Stimulated activated CD4-positive, alpha-beta T cell treated with anti-CD3 and anti-CD28 coated beads, Interleukin-12 subunit alpha, Interleukin-12 subunit beta, amount 100 ng/mL, for 48 hours (primary cell): Measurements from ENCODE around the gene DAPK1.

Source experiments
- DNase-seq, 3 donors: peaks; one replicate each; pipeline ENCODE4 v3.0.0-alpha.2; 2020; ENCODE audit warnings: low read depth in 2 of 3, low spot score in 1 of 3

DAPK1 gene

DNA sequence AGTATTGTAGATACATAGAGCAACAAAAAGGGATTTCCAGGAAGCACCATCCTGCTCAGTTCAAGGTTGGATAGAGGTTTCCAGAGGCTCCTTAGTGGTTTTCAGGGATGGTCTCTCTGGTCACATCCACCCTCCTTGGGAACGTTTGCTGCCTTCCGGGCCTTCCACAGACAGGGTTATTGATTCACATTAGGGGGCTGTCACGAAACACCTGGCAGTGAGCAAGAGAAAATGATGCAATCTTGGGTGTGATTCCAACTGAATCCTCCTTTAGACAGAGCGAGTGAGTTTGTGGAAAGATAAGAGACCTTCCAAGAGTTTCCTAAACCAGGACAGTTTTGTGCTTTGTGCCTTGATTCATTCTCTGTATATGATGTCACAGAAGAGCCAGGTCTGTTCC is 184.4 kb downstream of the DAPK1 start:
- no peak for DNase-seq

DNA sequence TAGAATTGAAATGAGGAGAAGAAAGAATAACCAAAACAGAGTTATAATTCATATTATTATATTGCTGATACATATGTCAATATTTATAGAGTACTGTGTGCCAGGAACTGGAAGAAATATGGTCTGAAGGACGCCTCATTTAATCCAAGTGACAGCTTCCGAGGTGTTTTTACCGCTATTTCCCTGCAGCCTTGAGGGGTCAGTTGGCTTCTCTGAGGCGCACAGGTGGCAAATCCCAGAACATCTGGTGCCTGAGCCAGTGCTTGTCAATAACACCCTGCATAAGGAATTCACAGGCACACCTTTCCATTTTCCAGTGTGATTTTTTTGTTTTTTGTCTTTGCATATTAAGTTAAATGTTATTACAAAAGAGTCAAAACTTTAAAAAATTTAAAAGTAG is 185.0 kb downstream of the DAPK1 start:
- DNase-seq, result no peak

DNA sequence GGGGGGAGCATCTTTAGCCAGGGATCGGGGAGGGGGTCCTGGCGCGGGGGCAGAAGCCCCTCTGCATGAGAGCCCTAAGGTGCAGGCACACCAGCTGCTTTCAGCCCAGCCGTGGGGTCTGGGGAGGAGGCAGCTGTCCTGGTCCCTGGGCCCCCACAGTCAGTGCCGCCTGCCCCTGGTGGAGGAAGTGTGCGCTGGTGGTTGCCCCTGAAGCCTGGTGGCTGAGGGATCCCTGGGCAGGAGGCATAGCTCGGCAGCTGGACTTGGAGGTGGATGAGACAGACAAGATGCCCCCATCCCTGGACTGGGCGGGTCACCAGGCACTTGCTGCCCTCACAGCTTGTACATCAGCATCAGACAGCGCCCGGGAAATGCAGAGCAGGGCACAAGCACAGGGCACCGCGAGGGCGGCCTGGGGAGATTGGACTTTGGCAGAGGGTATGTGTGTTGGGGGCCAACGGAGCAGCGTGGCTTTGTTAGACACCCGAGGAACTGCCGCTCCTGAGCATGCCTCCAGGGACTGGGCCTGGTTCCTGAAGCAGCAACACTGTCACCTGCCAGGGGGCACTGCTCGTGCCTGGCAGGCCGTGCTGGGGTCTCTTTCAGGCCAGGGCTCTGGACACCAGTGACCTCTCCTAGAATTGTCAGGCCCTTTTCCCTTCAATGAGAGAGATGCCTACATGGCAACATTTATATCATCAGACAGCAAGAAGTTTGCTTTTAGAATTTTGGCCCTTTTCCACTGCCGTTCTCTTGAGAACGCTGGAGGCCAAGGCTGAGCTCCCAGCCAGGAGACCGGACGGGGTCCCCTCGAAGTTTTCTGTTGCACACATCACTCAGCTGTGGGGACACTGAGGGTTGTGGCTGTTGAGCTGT is 186.3 kb downstream of the DAPK1 start:
- DNase-seq, result no peak

DNA sequence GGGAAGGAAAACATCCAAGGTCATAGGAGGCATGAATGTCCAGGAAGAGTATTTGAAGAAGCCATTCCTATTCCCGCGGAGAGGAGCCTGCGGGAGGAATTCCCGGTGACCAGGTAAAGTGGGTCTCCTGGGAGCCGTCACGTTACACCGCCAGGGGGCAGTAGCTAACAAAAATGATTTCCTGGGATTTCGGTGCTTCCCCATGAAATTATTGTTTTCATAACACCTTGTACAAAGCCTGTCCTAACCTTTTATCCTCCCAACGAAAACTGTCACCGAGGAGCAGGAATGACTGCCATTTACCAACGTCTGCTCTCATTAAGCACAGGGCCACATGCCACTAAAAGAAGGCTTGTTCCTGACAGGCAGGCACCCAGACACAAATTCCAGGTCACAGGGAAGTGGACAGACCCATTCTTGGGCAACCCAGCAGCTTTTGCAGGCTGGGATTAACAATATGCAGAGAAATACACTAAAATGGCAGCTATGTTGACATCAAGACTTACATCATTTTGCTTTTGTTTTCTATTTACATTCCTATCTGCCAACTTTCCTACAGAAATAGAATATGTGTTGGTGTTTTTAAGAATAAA is 187.1 kb downstream of the DAPK1 start:
- DNase-seq, result no peak

DNA sequence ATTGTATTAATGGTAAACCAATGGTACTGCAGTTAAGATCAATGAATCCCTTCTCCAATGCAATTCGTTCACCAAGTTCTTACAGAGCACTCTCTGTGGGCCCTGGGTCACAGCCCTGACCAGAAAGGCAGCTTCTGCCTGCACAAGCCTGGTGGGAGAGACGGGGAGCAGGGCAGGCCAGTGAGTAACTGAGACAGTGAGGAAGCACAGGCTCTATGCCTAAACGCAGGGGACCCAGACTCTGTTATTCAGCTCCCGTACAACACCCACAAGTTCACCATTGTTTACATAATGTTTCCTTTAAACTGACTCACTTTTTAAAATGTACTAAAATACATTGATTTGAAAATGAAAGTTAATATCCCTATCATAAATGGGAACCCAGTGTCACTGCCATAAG is 187.8 kb downstream of the DAPK1 start:
- no peak for DNase-seq

DNA sequence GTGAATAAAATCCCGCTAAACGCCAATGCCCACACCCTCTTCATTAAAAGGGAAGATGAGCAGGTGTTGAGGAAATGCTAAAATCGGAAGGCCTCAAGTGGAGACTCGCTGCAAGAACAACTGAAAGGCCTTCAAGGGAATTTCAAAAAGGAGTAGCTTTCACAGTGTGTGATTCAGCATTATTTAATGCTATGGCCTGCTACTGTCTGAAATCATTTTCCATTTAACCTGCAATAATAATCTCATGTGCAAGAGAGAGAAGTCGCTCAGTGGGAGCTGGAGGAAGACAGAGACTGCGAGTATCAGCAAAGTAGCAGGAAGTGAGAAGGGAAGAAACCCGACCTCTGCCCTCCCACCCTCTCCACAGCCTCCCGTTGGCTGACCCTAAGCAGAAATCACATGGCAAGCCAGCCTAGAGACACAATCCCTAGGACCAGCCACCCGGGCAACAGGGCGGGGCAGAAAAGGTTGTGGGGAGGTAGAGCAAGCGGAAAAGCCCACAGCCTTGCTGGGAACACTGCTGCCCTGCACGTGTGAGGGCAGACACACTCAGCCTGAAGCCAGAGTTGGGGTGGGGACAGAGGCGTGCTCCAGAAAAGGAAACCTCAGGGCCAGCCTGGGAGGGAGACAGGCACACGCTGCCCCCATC is 188.3 kb downstream of the DAPK1 start:
- DNase-seq, result no peak

DNA sequence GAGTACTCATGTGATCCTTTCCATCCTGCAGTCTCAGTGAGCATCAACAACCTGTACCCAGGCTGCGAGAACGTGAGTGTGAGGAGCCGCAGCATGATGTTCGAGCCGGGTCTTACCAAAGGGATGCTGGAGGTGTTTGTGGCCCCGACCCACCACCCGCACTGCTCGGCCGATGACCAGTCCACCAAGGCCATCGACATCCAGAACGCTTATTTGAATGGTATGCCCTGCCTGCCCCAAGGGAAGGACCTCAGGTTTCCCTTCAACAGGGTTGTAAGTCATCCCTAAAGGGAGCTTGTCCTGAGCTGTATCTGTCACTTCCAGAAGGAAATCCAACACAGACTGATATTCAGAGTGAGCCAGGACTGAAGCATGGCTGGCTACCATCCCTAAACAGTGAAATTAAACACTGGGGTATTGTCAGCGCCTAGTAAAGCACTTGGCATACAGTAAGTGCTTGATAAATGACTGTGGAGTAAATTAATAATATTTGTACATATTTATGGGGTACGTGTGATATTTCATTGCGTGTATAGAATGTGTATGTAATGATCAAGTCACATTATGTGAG is 188.9 kb downstream of the DAPK1 start:
- DNase-seq, result no peak

DNA sequence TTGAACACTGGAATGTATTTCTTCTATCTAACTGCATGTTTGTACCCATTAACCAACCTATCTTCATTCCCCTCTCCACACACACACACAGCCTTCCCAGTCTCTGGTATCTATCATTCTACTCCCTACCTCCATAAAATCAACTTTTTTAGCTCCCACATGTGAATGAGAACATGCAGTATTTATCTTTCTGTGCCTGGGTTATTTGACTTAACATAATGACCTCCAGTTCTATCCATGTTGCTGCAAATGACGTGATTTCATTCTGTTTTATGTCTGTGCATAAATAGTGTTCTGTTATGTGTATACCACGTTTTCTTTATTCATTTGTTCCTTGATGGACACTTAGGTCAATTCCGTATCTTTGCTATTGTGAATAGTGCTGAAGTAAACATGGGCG is 189.5 kb downstream of the DAPK1 start:
- no peak for DNase-seq

DNA sequence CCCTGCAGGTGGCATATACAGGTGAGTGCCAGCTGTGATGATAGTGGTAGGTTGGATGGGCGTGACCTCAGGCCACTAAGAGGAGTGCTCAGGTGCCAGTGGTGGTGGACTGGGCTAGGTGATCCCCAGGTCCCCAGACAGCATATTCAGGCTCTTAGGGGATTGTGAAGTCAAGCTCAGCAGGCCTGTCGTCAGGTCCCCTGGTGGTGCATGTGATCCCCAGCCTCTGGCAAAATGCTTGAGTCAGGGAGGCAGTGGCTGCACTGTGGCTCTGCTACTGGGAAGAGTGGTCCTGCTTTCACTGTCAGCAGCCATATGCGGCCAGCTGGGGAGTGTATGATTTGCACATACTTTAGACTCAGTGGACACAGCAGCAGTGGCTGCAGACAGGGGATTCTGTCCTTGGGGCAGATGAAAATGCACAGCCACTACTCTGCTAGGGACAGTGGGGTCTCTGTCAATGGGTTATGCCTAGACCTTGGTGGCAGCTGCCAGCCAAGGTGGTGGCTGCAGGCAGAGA is 196.6 kb downstream of the DAPK1 start:
- no peak for DNase-seq

DNA sequence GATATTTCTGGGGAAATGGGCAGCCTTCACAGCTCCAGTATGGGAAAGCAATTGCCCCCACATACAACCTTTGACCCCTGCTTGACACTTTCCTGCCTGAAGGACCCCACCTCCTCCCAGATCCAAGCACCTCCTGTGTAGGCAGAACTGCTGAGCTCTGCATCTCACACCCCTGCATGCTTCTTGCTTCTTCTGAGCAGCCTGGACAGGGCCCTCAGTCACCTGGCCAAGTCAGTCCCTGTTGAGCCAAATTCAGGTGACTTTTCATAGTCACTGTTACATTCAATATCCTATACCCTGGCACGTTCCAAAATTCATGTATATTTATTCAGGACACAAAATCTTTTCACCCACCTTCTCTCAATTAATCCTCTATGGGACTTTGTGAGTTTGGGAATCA is 197.9 kb downstream of the DAPK1 start:
- no peak for DNase-seq

DNA sequence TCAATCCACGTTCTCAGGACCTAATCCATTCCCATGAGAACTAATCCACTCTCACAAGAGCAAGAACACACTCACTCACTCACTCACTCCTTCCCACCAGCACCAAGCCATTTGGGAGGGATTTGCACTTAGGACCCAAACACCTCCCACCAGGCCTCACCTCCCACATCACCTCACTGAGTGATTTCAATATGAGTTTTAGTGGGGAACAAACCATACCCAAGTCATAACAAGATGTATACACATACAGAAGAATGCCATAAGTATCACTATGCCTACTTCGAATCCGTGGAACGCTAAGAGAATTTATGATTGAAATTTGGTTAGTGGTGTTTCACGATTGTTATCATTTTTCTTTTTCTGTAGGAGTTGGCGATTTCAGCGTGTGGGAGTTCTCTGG is 199.0 kb downstream of the DAPK1 start:
- DNase-seq, result no peak

DNA sequence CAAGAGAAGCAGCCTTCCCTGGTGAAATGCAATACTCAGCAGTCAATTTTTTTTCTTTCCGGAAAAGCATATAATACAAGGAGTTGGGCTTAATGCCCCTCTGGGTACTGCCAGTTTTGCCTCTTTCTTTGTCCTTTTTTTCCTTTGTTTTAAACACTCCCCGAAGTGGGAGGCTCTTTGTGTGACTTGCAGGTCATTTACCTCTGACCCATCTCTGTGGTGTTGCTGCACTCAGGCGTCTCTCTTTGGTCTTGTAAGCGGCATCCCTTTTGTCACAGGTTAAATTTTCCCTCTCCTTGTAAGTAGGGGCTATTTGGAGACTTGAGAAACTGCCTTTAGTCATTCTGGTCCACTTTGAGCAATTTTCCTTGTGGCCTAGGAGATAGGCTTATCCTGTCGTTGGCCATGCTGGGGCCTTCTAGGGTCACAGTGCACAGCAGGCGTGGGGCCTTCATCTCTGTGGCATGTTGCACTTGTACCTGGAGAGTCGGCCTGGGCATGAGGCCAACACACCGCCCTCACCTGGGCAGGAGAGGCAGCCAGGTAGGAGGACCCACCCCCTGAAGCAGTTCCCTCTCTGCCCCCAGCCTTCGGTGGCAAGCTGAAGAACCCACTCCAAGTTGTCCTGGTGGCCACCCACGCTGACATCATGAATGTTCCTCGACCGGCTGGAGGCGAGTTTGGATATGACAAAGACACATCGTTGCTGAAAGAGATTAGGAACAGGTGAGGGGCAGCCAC is 200.6 kb downstream of the DAPK1 start:
- DNase-seq, result no peak

DNA sequence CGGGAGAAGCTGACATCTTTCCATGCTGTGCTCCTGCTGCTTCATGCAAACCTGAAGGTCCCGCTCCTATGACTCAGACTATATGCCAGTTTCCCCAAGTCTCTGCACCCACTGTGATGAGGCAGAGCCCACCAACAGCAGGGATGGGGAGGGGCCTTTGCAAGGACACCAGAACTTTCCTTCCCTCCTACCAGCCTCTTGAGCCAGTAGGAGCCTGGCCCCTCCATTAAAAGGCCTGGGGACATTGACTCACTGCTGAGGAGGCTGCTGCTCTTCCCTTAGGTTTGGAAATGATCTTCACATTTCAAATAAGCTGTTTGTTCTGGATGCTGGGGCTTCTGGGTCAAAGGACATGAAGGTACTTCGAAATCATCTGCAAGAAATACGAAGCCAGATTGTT is 202.2 kb downstream of the DAPK1 start:
- no peak for DNase-seq

DNA sequence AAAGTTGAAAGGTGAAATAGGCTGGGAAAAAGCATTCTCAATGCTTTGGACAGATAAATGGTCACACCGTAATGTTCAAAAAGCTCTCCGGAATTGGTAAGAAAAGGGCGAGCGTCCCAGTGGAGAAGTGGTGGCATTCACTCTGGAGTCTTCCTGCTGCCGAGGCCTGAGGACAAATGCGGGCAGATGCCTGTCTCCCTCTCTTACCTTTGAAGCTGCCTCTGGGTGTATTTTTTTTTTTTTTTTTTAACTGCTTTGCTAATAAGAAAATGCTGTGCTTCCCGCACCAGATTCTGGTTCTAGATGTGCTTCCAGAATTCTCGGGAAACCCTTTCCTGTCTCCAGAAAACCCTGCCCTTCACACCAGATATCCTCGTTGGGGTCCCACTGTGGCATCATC is 203.8 kb downstream of the DAPK1 start:
- no peak for DNase-seq

DNA sequence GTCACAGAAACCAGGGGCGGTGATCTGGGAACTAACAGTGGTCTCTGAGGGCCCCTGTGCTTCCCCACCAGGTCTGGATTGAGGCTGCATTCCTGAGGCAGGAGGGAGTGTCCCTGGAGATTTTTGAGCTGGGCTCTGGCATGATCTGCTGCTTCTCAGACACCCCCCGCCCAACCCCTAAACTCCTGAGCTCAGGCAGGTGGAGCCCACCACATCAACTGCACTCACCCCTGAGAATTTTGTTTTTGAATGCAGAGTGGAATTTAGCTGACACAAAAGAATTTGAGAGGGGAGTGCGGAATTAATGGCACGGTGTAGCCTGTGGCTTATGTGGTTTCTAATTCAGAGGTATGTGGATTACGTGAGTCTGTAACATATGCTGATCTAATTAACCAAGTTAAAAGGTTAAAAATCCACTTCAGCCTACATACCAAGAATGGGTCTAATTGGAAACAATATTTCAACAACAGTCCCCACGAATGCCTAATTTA is 204.3 kb downstream of the DAPK1 start:
- no peak for DNase-seq

DNA sequence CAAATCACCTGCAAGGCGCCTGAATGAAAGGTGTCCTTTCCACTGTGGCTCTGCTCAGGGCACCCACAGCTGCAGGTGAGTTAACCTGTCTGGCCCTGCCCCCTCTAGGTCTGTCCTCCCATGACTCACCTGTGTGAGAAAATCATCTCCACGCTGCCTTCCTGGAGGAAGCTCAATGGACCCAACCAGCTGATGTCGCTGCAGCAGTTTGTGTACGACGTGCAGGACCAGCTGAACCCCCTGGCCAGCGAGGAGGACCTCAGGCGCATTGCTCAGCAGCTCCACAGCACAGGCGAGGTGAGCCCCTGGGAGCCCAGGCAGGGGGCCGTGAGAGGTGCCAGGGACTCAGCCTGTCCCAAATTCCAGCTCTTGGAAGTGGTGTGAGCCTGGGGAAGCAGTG is 205.3 kb downstream of the DAPK1 start:
- no peak for DNase-seq

DNA sequence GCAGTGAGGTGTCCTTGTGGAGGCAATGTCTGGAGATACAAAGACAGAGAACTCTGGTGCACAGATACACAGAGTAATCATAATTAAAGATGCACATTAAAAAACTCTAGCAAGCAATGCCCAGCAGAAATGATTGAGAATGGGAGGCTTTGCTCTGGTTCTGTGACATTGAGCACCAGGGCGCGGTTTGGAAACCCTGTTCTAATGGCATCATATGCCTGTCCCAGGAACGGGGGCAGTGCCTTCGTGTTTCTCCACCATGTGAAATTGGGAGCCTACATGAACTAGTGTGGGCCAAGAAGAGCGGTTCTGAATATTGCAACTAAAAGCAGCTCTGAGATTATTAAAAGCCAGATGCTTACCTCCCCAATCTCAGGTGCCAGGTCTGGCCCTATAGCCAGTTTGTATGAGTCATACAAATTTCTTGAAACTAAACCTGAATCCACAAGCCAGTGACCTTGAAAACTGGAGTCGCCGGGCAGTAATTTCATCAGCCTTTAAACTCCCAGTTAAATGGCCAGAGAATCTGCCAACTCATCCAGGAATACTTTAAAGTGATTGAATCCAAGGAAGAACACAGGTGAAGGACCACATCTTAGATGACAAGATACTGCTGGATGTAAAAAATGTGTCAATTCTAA is 206.1 kb downstream of the DAPK1 start:
- DNase-seq, result no peak

DNA sequence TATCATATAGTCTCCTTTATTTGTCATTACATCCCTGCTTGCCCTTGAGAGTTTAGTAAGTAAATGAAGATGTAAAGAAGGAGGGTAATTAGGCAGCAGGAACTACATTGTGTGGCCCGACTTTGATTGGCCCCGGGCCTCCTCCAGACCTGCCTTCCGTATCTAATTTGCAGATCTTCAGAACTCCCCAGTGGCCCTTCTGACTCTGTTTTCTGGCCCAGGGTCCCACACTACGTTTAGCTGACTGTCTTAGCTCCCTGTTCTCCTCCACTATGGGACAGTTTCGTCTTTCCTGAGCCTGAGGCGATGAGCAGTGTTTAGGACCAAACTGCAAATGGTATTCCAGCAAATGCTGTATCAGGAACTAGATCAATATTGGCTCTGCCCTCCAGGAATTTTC is 206.7 kb downstream of the DAPK1 start:
- no peak for DNase-seq

DNA sequence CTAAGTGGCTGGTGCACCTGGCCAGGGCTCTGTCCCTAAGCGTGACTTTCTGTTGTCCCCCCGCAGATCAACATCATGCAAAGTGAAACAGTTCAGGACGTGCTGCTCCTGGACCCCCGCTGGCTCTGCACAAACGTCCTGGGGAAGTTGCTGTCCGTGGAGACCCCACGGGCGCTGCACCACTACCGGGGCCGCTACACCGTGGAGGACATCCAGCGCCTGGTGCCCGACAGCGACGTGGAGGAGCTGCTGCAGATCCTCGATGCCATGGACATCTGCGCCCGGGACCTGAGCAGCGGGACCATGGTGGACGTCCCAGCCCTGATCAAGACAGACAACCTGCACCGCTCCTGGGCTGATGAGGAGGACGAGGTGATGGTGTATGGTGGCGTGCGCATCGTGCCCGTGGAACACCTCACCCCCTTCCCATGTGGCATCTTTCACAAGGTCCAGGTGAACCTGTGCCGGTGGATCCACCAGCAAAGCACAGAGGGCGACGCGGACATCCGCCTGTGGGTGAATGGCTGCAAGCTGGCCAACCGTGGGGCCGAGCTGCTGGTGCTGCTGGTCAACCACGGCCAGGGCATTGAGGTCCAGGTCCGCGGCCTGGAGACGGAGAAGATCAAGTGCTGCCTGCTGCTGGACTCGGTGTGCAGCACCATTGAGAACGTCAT is 208.5 kb downstream of the DAPK1 start:
- no peak for DNase-seq
